ENCODE measurements around the gene CDYL2.

The CDYL2 gene

GRCh38 chr16:80592273-80592672 is 212.1 kb downstream of the CDYL2 start:
- no peak for DNase-seq (ENCODE audit: low spot score)

GRCh38 chr16:80591071-80591915 is 213.1 kb downstream of the CDYL2 start:
- no peak for DNase-seq (ENCODE audit: low spot score)

GRCh38 chr16:80587071-80587470 is 217.3 kb downstream of the CDYL2 start:
- no peak for DNase-seq (ENCODE audit: low spot score)

- no peak for DNase-seq (ENCODE audit: low spot score)
Observed at GRCh38 chr16:80586476-80586875, 217.9 kb downstream of the CDYL2 start.

- no peak for DNase-seq (ENCODE audit: low spot score)
Observed at GRCh38 chr16:80585764-80586163, 218.6 kb downstream of the CDYL2 start.

- no peak for DNase-seq (ENCODE audit: low spot score)
Observed at GRCh38 chr16:80583466-80583865, 220.9 kb downstream of the CDYL2 start.

- no peak for DNase-seq (ENCODE audit: low spot score)
Observed at GRCh38 chr16:80580109-80580832, 224.1 kb downstream of the CDYL2 start.

GRCh38 chr16:80577485-80578280 is 226.7 kb downstream of the CDYL2 start:
- DNase-seq (ENCODE audit: low spot score): no peak

GRCh38 chr16:80576343-80576912 is 228.0 kb downstream of the CDYL2 start:
- no peak for DNase-seq (ENCODE audit: low spot score)

- DNase-seq (ENCODE audit: low spot score): no peak
Observed at GRCh38 chr16:80573700-80574120, 230.7 kb downstream of the CDYL2 start.

GRCh38 chr16:80570106-80570478 is 234.3 kb downstream of the CDYL2 start:
- DNase-seq (ENCODE audit: low spot score): no peak

GRCh38 chr16:80569440-80570105 is 234.8 kb downstream of the CDYL2 start:
- no peak for DNase-seq (ENCODE audit: low spot score)

GRCh38 chr16:80564394-80564793 is 240.0 kb downstream of the CDYL2 start:
- DNase-seq (ENCODE audit: low spot score): no peak

GRCh38 chr16:80563066-80563465 is 241.3 kb downstream of the CDYL2 start:
- no peak for DNase-seq (ENCODE audit: low spot score)

- DNase-seq (ENCODE audit: low spot score): no peak
Observed at GRCh38 chr16:80559369-80559768, 245.0 kb downstream of the CDYL2 start.

- DNase-seq (ENCODE audit: low spot score): no peak
Observed at GRCh38 chr16:80557037-80557436, 247.4 kb downstream of the CDYL2 start.

- DNase-seq (ENCODE audit: low spot score): no peak
Observed at GRCh38 chr16:80556481-80556880, 247.9 kb downstream of the CDYL2 start.

- DNase-seq (ENCODE audit: low spot score): no peak
Observed at GRCh38 chr16:80554033-80554432, 250.4 kb downstream of the CDYL2 start.

- no peak for DNase-seq (ENCODE audit: low spot score)
Observed at GRCh38 chr16:80552277-80552676, 252.1 kb downstream of the CDYL2 start.
